ENCODE results near the gene POLR2H.

GRCh38 chr3:184354754-184355153 lies 6.8 kb upstream of the POLR2H start:
- TF ChIP-seq NFXL1 (IDR thresholded peaks at IDR 0.05; ENCODE audit: borderline replicate concordance) (no peak), SREBF2 (IDR thresholded peaks at IDR 0.05; ENCODE audit: low read length) (no peak), BRCA1 (IDR thresholded peaks at IDR 0.05; ENCODE audit: low read depth, low read length) (no peak), ZNF274 (IDR thresholded peaks at IDR 0.05; ENCODE audit: insufficient read depth, insufficient read length) (no peak), CEBPB (IDR thresholded peaks at IDR 0.05; ENCODE audit: borderline replicate concordance in 1 of 2, low read depth in 2 of 2, low read length in 2 of 2) (no peak), ESRRA (IDR thresholded peaks at IDR 0.05; ENCODE audit: low read length) (no peak), YY1 (IDR thresholded peaks at IDR 0.05; ENCODE audit: low read depth, low read length) (no peak), RAD21 (IDR thresholded peaks at IDR 0.05; ENCODE audit: insufficient read depth, low read depth, low read length) (no peak)
- TF ChIP-seq, protein P1, sequence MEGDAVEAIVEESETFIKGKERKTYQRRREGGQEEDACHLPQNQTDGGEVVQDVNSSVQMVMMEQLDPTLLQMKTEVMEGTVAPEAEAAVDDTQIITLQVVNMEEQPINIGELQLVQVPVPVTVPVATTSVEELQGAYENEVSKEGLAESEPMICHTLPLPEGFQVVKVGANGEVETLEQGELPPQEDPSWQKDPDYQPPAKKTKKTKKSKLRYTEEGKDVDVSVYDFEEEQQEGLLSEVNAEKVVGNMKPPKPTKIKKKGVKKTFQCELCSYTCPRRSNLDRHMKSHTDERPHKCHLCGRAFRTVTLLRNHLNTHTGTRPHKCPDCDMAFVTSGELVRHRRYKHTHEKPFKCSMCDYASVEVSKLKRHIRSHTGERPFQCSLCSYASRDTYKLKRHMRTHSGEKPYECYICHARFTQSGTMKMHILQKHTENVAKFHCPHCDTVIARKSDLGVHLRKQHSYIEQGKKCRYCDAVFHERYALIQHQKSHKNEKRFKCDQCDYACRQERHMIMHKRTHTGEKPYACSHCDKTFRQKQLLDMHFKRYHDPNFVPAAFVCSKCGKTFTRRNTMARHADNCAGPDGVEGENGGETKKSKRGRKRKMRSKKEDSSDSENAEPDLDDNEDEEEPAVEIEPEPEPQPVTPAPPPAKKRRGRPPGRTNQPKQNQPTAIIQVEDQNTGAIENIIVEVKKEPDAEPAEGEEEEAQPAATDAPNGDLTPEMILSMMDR (IDR thresholded peaks at IDR 0.05 in 2 of 3, conservative IDR thresholded peaks at IDR 0.05 in 1 of 3; ENCODE audit: control insufficient read depth in 2 of 3, extremely low read depth in 1 of 3, insufficient read depth in 1 of 3, low read depth in 3 of 3, low read length in 3 of 3) = no peak

Measured in GM12878 (cell line).